T47D (cell line): ENCODE data around the gene BGN.

ENCODE experiments used
- DNase-seq, 2 experiments: peaks; one replicate each; pipeline versions ENCODE4 v3.0.0 to v3.0.0-alpha.2; 2011 to 2012; ENCODE audit warnings: low read depth in 1 of 2, low spot score in 1 of 2
- JUND ChIP-seq: IDR thresholded peaks from 2 replicates; pipeline ENCODE4 v1.6.1; 2012; ENCODE audit warnings: low read depth
- in situ Hi-C: cut with HindIII; loops from 2 replicates; pipeline ENCODE4 v1.10.0; 2016; ENCODE audit warnings: low sequenced_read_pairs, low pct_unique_long_range_greater_than_20kb

BGN gene

DNA sequence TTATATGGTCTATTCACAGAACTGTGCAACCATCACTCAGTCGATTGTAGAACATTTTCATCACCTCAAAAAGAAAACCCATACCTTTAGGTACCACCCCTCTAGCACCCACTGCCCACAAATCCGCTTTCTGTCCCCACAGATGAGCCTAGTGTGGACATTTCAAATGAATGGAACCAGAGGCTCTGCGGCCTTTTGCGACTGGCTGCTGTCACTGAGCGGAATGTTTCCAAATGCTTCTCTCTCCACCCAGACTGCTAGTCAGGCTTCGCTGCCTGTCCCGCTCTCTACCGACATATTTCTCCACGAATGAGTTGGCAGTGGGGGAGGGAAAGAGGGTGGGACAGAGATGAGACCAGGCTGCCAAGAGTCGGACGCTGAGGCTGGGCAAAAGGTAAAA, 1.7 kb upstream of the BGN start:
- in situ Hi-C loops = no loop called here
- no peak for DNase-seq
- no peak for TF ChIP-seq JUND

DNA sequence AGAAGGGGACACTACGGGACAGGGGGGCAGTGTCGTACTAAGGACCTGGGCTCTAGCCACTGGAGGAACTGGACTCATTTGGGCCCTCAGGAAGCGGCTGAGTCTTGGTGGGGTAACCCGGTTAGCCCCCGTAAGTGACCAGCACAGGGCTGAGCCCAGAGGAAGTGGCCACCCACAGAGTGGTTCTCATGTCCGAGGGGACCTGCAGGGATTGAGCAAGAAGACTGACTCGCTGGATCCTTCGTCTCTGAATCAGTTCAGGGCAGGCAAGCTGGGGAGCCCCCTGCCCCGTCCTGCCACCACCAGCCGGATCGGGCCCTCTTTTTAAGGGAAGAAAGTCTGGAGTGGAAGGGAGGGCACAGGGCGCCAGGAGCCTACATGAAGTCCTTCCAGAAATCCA, 719 bp upstream of the BGN start:
- DNase-seq = no peak
- in situ Hi-C loops = no loop called here
- TF ChIP-seq JUND = no peak

GRCh38 chrX:153495362-153495751, 577 bp downstream of the BGN start:
- no peak for TF ChIP-seq JUND
- DNase-seq = no peak
- in situ Hi-C loops = no loop called here

- no peak for TF ChIP-seq JUND
- no peak for DNase-seq
- in situ Hi-C loops = no loop called here
Observed at GRCh38 chrX:153495903-153496589, 1.3 kb downstream of the BGN start.

DNA sequence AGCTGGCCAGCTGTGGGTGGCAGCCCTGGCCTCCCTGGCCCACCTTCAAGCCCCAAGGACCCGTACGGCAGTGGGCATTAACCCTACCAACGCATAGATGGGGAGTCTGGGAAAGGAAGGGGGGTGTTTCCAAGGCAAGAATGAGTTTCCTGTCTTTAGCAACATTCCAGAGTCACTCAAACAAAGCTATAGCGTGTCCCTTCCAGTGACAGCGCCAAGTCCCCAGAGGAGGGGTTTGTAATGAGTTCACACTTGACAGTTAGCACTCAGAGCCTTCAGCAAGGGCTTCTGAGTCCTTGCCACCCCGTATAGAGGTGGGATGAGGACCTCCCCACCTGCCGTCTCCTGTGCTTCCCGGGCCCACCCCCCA, 1.8 kb downstream of the BGN start:
- DNase-seq = no peak
- in situ Hi-C loops = no loop called here
- TF ChIP-seq JUND = no peak

GRCh38 chrX:153498453-153498852, 3.7 kb downstream of the BGN start:
- DNase-seq = no peak
- in situ Hi-C loops = no loop called here
- TF ChIP-seq JUND = no peak

- no peak for TF ChIP-seq JUND
- in situ Hi-C loops = no loop called here
- no peak for DNase-seq
Observed at GRCh38 chrX:153499341-153499740, 4.6 kb downstream of the BGN start.

- DNase-seq = no peak
- TF ChIP-seq JUND = no peak
- in situ Hi-C loops = no loop called here
Observed at GRCh38 chrX:153499876-153500275, 5.1 kb downstream of the BGN start.

DNA sequence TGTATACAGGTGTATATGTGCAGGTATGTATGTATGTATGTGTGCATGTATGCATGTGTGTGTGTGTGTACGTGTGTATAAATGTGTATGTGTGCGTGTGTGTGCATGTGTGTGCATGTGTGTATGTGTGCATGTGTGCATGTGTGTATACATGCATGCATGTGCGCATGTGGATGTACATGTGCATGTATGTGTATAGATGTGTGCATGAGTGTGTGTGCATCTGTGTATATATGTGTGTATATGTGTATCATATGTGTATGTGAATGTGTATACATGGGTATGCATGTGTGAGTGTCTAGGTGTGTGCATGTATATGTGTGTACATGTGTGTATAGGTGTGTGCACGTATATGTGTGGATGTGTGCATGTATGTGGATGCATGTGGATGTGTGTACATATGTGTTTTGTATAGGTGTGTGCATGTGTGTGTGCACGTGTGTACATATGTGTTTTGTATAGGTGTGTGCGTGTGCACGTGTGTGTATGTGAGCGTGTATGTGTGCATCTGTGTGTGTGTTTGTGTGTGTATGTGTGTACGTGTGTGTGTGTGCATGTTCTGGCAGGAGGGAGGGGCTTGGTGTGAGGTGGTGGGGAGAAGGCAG, 6.0 kb downstream of the BGN start:
- no peak for TF ChIP-seq JUND
- DNase-seq = no peak
- in situ Hi-C loops = no loop called here

- in situ Hi-C loops = no loop called here
- no peak for DNase-seq
- no peak for TF ChIP-seq JUND
Observed at GRCh38 chrX:153501530-153501929, 6.8 kb downstream of the BGN start.

DNA sequence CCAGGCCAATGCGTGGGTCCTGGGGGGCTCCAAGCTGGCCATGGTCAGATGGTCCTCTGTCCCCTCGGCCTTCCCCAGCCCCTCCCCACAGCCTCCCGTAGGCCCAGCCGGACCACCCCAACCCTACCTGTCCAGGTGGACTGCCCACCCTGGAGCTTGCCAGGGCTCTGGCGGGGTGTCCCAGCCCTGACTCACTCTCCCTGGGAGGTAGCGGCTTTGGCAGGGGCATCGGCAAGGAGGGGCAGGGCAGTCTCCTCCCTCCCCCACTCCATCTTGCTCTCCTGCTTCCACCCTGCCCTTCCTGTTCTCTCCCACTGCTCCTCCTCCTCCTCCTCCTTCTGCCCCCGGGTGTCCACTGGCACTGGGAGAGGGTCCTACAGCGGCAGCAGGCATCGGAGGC, 7.4 kb downstream of the BGN start:
- in situ Hi-C loops = no loop called here
- TF ChIP-seq JUND = no peak
- DNase-seq = no peak

DNA sequence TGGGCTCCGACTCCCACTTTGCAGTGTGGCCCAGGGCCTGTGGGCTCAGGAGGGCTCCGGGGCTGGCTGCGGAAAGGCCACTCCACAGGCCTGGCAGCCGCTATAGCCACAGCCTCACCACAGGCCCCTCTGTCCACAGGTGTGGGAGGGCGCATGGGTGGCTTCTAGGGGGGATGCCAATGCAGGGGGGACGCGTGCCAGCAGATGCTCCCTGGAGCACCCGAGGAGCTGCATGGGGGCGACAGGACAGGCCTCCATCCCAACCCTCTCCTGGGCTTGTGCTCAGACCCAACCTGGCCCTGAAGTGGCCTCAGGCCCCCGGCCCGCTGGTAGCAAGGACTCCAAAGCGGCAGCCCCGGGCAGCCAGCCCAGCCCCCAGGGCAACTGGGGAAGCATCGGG, 8.0 kb downstream of the BGN start:
- in situ Hi-C loops = no loop called here
- TF ChIP-seq JUND = no peak
- no peak for DNase-seq

- in situ Hi-C loops = no loop called here
- DNase-seq = peak in 1 of 2 experiments; percentile 22
- no peak for TF ChIP-seq JUND
Observed at GRCh38 chrX:153504445-153505016, 9.8 kb downstream of the BGN start.
